ENCODE measurements around the gene P4HTM.
A peak's percentile ranks its signal among the peaks of the same experiment; 100 is the strongest.
"Not testable (repeated sequence)": the region's sequence is repeated elsewhere in the genome, so short reads cannot be mapped to it uniquely, and the experiment has no call there.

P4HTM gene

DNA sequence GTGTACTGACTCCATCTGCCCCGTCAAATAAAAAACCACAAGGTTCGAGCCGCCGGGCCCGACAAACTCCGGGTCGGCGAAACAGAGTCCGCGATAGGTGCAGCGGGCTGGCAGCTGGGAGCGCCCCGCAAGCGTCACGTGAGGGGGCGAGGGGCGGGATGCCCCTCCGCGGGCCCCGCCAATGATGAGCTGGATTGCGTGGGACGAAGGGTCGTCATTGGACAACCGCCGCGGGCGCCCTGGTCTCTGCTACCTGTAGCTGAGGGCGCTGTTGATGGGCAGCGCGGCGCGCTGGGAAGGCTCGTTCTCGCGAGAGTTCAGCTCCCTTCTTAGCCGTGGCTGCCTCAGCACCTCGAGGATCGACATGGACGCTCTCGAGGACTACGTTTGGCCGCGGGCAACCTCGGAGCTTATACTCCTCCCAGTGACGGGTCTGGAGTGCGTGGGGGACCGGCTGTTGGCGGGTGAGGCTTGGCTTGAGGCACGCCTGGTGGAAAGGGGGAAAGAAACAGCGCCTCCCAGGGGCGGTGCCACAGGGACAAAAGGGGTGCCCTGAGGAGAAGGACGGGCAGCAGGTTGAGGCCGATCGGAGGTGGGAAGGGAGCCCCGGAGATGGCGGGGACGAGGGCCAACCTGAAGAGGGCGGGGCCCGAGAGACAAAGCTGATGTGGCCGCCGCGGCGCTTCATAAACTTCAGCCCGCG, 17.2 kb downstream of the P4HTM start, which contains the start of gene WDR6:
TSS of gene WDR6 (plus strand) at position 324 of the 703 bp plus-strand sequence. CDS start at position 365, 41 bp downstream.
- DNase-seq (ENCODE audit: low read depth in 4 of 4, low spot score in 1 of 4), result peak; percentile 89 to 98 (median 95)

- peak; percentile 57 to 88 (median 78) for DNase-seq (ENCODE audit: low read depth in 4 of 4, low spot score in 1 of 4)
Measured at GRCh38 chr3:49007771-49008528, 17.9 kb downstream of the P4HTM start.

DNA sequence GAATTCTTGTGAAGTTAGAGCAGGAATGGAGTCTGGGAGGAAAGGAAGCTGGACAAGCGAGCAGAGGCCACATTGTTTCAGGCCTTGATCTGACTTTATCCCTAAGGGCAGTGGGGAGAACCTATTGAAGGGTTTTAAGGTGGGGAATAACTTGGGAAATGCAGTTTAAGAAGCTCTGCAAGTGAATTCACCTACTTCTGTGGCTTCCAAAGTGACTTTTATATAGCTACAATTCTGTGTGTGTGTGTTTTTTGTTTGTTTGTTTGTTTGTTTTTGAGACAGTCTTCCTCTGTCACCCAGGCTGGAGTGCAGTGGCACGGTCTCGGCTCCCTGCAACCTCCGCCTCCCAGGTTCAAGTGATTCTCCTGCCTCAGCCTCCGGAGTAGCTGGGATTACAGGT, 18.6 kb downstream of the P4HTM start:
- DNase-seq (ENCODE audit: low read depth in 4 of 4, low spot score in 1 of 4), result not testable (repeated sequence)

- DNase-seq (ENCODE audit: low read depth in 4 of 4, low spot score in 1 of 4), result no peak
Measured at GRCh38 chr3:49009396-49009795, 19.4 kb downstream of the P4HTM start.

DNA sequence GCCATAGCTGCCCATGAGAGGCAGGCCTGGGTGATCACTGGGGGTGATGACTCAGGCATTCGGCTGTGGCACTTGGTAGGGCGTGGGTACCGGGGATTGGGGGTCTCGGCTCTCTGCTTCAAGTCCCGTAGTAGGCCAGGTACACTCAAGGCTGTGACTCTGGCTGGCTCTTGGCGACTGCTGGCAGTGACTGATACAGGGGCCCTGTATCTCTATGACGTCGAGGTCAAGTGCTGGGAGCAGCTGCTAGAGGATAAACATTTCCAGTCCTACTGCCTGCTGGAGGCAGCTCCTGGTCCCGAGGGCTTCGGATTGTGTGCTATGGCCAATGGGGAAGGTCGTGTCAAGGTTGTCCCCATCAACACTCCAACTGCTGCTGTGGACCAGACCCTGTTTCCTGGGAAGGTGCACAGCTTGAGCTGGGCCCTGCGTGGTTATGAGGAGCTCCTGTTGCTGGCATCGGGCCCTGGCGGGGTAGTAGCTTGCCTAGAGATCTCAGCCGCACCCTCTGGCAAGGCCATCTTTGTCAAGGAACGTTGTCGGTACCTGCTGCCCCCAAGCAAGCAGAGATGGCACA, 22.5 kb downstream of the P4HTM start:
- no peak for DNase-seq (ENCODE audit: low read depth in 4 of 4, low spot score in 1 of 4)

DNA sequence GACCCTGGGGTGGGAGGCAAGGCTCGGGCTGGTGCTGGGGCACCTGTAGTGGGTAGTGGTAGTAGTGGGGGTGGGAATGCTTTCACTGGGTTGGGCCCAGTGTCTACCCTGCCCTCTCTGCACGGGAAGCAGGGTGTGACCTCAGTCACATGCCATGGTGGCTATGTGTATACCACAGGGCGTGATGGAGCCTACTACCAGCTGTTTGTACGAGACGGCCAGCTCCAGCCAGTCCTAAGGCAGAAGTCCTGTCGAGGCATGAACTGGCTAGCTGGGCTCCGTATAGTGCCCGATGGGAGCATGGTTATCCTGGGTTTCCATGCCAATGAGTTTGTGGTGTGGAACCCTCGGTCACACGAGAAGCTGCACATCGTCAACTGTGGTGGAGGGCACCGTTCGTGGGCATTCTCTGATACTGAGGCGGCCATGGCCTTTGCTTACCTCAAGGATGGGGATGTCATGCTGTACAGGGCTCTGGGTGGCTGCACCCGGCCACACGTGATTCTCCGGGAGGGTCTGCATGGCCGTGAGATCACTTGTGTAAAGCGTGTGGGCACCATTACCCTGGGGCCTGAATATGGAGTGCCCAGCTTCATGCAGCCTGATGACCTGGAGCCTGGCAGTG, 23.2 kb downstream of the P4HTM start:
- no peak for DNase-seq (ENCODE audit: low read depth in 4 of 4, low spot score in 1 of 4)

DNA sequence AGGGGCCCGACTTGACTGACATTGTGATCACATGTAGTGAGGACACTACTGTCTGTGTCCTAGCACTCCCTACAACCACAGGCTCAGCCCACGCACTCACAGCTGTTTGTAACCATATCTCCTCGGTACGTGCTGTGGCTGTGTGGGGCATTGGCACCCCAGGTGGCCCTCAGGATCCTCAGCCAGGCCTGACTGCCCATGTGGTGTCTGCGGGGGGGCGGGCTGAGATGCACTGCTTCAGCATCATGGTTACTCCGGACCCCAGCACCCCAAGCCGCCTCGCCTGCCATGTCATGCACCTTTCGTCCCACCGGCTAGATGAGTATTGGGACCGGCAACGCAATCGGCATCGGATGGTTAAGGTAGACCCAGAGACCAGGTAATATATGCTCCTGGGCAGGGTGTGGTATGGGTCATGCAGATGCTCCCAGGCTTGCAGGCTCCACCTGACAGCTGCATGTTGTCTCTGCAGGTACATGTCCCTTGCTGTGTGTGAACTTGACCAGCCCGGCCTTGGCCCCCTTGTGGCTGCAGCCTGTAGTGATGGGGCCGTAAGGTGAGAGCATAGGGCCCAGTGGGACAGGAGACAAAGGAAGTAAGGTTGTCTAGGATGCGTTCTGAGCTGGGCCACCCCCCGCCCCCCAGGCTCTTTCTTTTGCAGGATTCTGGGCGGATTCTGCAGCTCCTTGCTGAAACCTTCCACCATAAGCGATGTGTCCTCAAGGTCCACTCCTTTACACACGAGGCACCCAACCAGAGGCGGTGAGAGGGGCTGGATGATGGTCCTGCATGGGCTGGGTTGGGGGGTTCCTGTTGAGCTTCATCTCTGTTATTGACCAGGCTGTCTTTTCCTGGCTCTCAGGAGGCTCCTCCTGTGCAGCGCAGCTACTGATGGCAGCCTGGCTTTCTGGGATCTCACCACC, 24.0 kb downstream of the P4HTM start:
- DNase-seq (ENCODE audit: low read depth in 4 of 4, low spot score in 1 of 4), result no peak

GRCh38 chr3:49015072-49015471, 25.0 kb downstream of the P4HTM start:
- no peak for DNase-seq (ENCODE audit: low read depth in 4 of 4, low spot score in 1 of 4)

GRCh38 chr3:49015765-49016164, 25.7 kb downstream of the P4HTM start:
- DNase-seq (ENCODE audit: low read depth in 4 of 4, low spot score in 1 of 4), result no peak

- DNase-seq (ENCODE audit: low read depth in 4 of 4, low spot score in 1 of 4), result no peak
Measured at GRCh38 chr3:49016414-49017228, 26.6 kb downstream of the P4HTM start.

GRCh38 chr3:49017229-49017970, 27.4 kb downstream of the P4HTM start:
- DNase-seq (ENCODE audit: low read depth in 4 of 4, low spot score in 1 of 4), result no peak

DNA sequence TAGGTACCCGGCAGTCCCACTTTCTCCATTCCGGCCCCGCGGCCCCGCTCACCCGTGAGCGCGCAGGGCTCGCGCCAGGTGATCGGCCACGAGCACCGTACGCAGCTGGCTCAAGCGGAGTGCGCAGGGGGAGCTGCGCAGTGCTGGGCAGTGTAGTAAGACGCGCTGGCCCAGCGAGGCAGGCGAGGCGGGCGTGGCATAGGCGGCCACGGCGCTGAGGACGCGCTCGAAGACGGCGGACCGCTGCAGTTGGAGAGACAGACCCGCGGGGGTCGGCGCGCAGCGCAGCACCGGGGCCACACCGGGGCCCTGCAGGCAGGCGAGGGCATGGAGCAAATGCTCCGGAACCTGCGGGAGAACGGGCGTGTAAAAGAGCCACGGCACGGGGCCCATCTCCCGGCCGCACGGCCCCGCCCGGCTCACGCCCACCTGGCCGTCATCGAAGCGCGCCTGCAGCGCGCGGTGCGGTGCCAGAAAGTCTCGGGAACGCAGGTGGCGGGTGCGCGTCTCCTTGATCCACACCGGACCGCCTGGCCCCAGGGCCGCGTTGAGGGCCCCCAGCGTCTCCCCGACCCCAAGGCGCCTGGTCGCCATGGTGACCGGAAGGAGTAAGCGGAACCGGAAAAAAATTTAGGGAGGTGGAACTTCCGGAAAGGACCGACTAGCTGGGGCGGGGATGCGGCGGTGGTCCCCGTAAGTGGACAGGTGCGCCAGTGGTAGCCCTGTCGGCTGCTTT, 28.1 kb downstream of the P4HTM start, which contains the start of gene DALRD3:
TSS of gene DALRD3 (minus strand) at position 610 of the 736 bp plus-strand sequence. CDS start at position 594, 16 bp downstream.
- peak in 1 of 4 experiments; percentile 50 for DNase-seq (ENCODE audit: low read depth in 4 of 4, low spot score in 1 of 4)

DNA sequence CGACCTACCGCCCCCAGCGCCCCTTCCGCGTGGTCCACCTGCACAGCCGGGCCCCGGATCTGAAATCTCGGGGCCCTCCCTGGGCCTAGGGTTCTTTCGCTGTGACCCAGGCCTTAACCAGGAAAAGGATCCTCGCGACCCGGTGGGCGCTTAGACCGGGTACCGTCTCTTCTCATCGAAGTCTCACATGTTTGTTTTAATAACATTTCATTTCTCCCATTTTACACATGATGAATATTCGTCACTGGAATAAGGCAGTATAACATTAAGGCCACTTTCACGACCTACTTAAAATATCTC, 28.6 kb downstream of the P4HTM start:
- no peak for DNase-seq (ENCODE audit: low read depth in 4 of 4, low spot score in 1 of 4)

- no peak for DNase-seq (ENCODE audit: low read depth in 4 of 4, low spot score in 1 of 4)
Measured at GRCh38 chr3:49019941-49020329, 29.9 kb downstream of the P4HTM start.

- no peak for DNase-seq (ENCODE audit: low read depth in 4 of 4, low spot score in 1 of 4)
Measured at GRCh38 chr3:49020330-49021212, 30.5 kb downstream of the P4HTM start.

GRCh38 chr3:49021213-49021812, 31.3 kb downstream of the P4HTM start:
- peak; percentile 97 to 100 (median 98) for DNase-seq (ENCODE audit: low read depth in 4 of 4, low spot score in 1 of 4)
